GM12872 (cell line): ENCODE results near the gene SOD3.

Source experiments
- CTCF ChIP-seq: IDR thresholded peaks from 3 replicates; pipeline ENCODE4 v1.5.1; 2011; ENCODE audit warnings: low read depth, mild to moderate bottlenecking, low read length, moderate library complexity; ENCODE audit not compliant: insufficient read depth

The SOD3 gene

GRCh38 chr4:24754571-24754970, 40.8 kb upstream of the SOD3 start:
- TF ChIP-seq CTCF = no peak

GRCh38 chr4:24763631-24764297, 31.6 kb upstream of the SOD3 start:
- TF ChIP-seq CTCF = no peak

- no peak for TF ChIP-seq CTCF
Measured at GRCh38 chr4:24764345-24764744, 31.0 kb upstream of the SOD3 start.

- TF ChIP-seq CTCF = no peak
Measured at GRCh38 chr4:24765376-24765988, 29.9 kb upstream of the SOD3 start.

- TF ChIP-seq CTCF = no peak
Measured at GRCh38 chr4:24768006-24768405, 27.4 kb upstream of the SOD3 start.

- no peak for TF ChIP-seq CTCF
Measured at GRCh38 chr4:24768604-24769003, 26.8 kb upstream of the SOD3 start.

GRCh38 chr4:24769571-24769970, 25.8 kb upstream of the SOD3 start:
- no peak for TF ChIP-seq CTCF
